ENCODE results near the gene HDAC4. TPM values are rescaled to one million over a fixed set of nuclear protein-coding genes. Genes with fewer than 3 reads are reported as not detected.

HDAC4 gene
- 14.9 and 19.7 TPM in 2 replicates for total RNA-seq

DNA sequence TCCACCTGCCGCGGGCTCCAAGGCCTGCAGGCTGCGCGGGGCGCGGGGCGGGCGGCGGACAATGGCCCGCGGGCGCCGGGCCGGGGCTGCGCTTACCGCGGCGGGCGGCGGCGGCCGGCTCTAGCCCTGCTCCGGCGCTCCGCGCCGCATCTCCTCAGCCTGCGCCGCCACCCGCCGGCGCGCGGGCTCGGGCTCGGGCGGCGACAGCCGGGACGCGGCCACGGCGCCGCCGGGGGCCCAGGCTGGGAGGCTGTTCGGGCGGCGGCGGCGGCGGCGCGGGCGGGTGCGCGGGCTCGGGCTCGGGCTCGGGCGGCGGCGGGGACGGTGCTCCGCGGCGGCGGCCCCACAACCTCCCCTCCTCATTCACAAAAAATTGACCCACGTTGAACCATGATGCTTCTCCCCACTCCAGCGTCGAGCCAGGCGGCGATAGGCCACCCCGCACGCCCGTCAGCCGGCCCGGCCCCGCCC, at the start of gene HDAC4:
Gene HDAC4 (minus strand): TSS at position 425 of the 471 bp plus-strand sequence. CDS start 48,321 bp downstream, outside the sequence.

Measured in bronchial smooth muscle cell (primary cell).